HepG2 (cell line): ENCODE results near the gene MED12. TPM values are rescaled to one million over a fixed set of nuclear protein-coding genes. Genes with fewer than 3 reads are reported as not detected.

ENCODE experiments used
- ATAC-seq: fragments of 200-7000 bp; cut with Tn5 transposase; 3 replicates; pipeline ENCODE4 v1.9.1; 2020; ENCODE audit warnings: mild to moderate bottlenecking, moderate library complexity
- BruUV-seq: library from RNA; stranded (reverse); fragments of 400-500 nt; replicated peaks from 2 replicates; lab custom pipeline; 2021; lab: Mats Ljungman, UMichigan
- CTCF ChIA-PET: fragments of 300-600 bp; formaldehyde crosslinking; extraction: SDS; loops from one replicate; lab custom pipeline; 2021; ENCODE audit warnings: low total read pairs, inconsistent platforms, low intra/inter-chr PET ratio; lab: Yijun Ruan, JAX
- POLR2A ChIA-PET: fragments of 350-600 bp; sonication (Branson Sonifier 250); formaldehyde crosslinking; loops from one replicate; lab custom pipeline; 2020; ENCODE audit warnings: antibody characterized with exemption, inconsistent platforms; lab: Yijun Ruan, JAX
- DNase-seq: peaks from one replicate; pipeline ENCODE4 v3.0.0-alpha.2; 2015; ENCODE audit warnings: low spot score
- FAIRE-seq: peaks from 3 replicates; lab custom pipeline; 2011; peaks lifted over from hg19 to GRCh38; lab: Jason Lieb, UNC
- H2AFZ ChIP-seq: one replicate; pipeline ENCODE4 v1.6.1; 2011; ENCODE audit warnings: low read length, inconsistent platforms
- H3K27ac ChIP-seq: fragments of 300-600 bp; 3 replicates; pipeline ENCODE4 v1.8.0; 2011; ENCODE audit warnings: mixed run types, mild to moderate bottlenecking, mixed read lengths, low read length, inconsistent platforms; ENCODE audit not compliant: insufficient read depth; ENCODE audit errors: extremely low read length
- H3K27me3 ChIP-seq, 2 experiments: fragments of 200-600 bp in 1 of 2; 2 replicates in 1 of 2; 3 replicates in 1 of 2; pipeline versions ENCODE4 v1.6.0 to v1.8.0; 2011; ENCODE audit warnings: low read length in 2 of 2, mild to moderate bottlenecking in 2 of 2, moderate library complexity in 2 of 2, inconsistent platforms in 1 of 2; ENCODE audit not compliant: insufficient read depth in 2 of 2, control insufficient read depth in 1 of 2
- H3K36me3 ChIP-seq, 2 experiments: fragments of 200-600 bp in 1 of 2; replicated peaks in 1 of 2; 2 replicates in 1 of 2; 3 replicates in 1 of 2; pipeline versions ENCODE4 v1.5.1 to v1.8.0; 2011; ENCODE audit warnings: low read length in 2 of 2, inconsistent platforms in 1 of 2; ENCODE audit not compliant: insufficient read depth in 2 of 2, control insufficient read depth in 1 of 2
- H3K4me1 ChIP-seq: 2 replicates; pipeline ENCODE4 v1.5.1; 2012; ENCODE audit warnings: low read length, inconsistent platforms; ENCODE audit not compliant: insufficient read depth
- H3K4me2 ChIP-seq: 2 replicates; pipeline ENCODE4 v1.6.0; 2011; ENCODE audit warnings: low read depth, low read length, inconsistent platforms
- H3K4me3 ChIP-seq, 3 experiments: fragments of 200-600 bp in 1 of 3; sonication (generic), shearing (Covaris generic) in 1 of 3; replicated peaks in 1 of 3; 2 replicates each; pipeline ENCODE4 v1.5.1; 2011 to 2016; ENCODE audit warnings: low read length in 3 of 3, inconsistent platforms in 2 of 3, low read depth in 2 of 3, mild to moderate bottlenecking in 2 of 3, control low read depth in 1 of 3, mixed read lengths in 1 of 3; ENCODE audit not compliant: insufficient read depth in 1 of 3
- H3K79me2 ChIP-seq: one replicate; pipeline ENCODE4 v1.6.1; 2011; ENCODE audit warnings: low read length, inconsistent platforms; ENCODE audit not compliant: insufficient read depth
- H3K9ac ChIP-seq: 2 replicates; pipeline ENCODE4 v1.6.0; 2011; ENCODE audit warnings: mild to moderate bottlenecking, low read depth, low read length, inconsistent platforms; ENCODE audit not compliant: insufficient read depth
- H3K9me3 ChIP-seq: 2 replicates; pipeline ENCODE4 v1.5.1; 2012; ENCODE audit warnings: mild to moderate bottlenecking, low read length
- H4K20me1 ChIP-seq: 2 replicates; pipeline ENCODE4 v1.6.0; 2011; ENCODE audit warnings: inconsistent platforms, mild to moderate bottlenecking, low read length, moderate library complexity; ENCODE audit not compliant: insufficient read depth
- CCDC6 ChIP-seq: sonication (generic); formaldehyde crosslinking; IDR thresholded peaks from 2 replicates; pipeline ENCODE4 v1.8.1; 2022; ENCODE audit warnings: mild to moderate bottlenecking, missing genetic modification reagents, moderate library complexity
- DNMT3B ChIP-seq: conservative IDR thresholded peaks from 2 replicates; pipeline ENCODE4 v1.6.1; 2016; ENCODE audit warnings: missing biosample characterization, control low read depth
- FOXK2 ChIP-seq: fragments of 450-650 bp; IDR thresholded peaks from 2 replicates; pipeline ENCODE4 v1.6.1; 2016
- GATAD2A ChIP-seq: IDR thresholded peaks from 2 replicates; pipeline ENCODE4 v1.6.1; 2016
- KDM6A ChIP-seq: IDR thresholded peaks from 2 replicates; pipeline ENCODE4 v1.6.1; 2016; ENCODE audit warnings: low read depth
- NCOA1 ChIP-seq: sonication (generic); formaldehyde crosslinking; IDR thresholded peaks from 2 replicates; pipeline ENCODE4 v1.9.0; 2021; ENCODE audit warnings: missing genetic modification reagents
- NFRKB ChIP-seq: fragments of 450-650 bp; IDR thresholded peaks from 2 replicates; pipeline ENCODE4 v1.6.1; 2017
- RARA ChIP-seq: IDR thresholded peaks from 2 replicates; pipeline ENCODE4 v1.6.1; 2016; ENCODE audit warnings: missing genetic modification reagents, missing compliant biosample characterization
- ZKSCAN5 ChIP-seq: sonication (generic); formaldehyde crosslinking; IDR thresholded peaks from 2 replicates; pipeline ENCODE4 v1.5.1; 2020; ENCODE audit warnings: mild to moderate bottlenecking, missing genetic modification reagents
- WGBS: methylation state at CpG from one replicate; pipeline ENCODE4 v1.1.6; 2017; ENCODE audit warnings: low lambda C conversion rate; 5-methylcytosine and 5-hydroxymethylcytosine counted together
- in situ Hi-C: cut with HindIII; loops from 2 replicates; pipeline ENCODE4 v1.10.0; 2017; ENCODE audit warnings: low pct_unique_long_range_greater_than_20kb; ENCODE audit not compliant: extremely low pct_ligation_motif_present
- intact Hi-C: fragments of 100-400 bp; cut with micrococcal nuclease; formaldehyde crosslinking; loops from one replicate; pipeline ENCODE4 v1.10.0; 2022; ENCODE audit not compliant: unreplicated experiment
- polyA plus RNA-seq, 8 experiments: library from polyadenylated mRNA; depleted of rRNA in 3 of 8; stranded (reverse) in 7 of 8; unstranded in 1 of 8; fragments of >200 nt; fragmentation: Illumina TruSeq in 4 of 8; extraction: Trizol in 4 of 8; gene quantifications; 2 replicates each; pipeline versions ENCODE4 v1.2.1 to v1.2.3, GENCODE V29; 2011 to 2016; ENCODE audit warnings: low read depth in 4 of 8, missing spikeins in 1 of 8, mixed read lengths in 1 of 8; ENCODE audit not compliant: insufficient read depth in 1 of 8
- total RNA-seq, 5 experiments: library from RNA; depleted of rRNA; stranded (reverse); fragments of >200 nt; fragmentation: Illumina TruSeq; extraction: Trizol; gene quantifications; 2 replicates each; pipeline ENCODE4 v1.2.3, GENCODE V29; 2016; ENCODE audit warnings: low read depth in 1 of 5
- TF ChIP-seq, protein P1 (sequence below): sonication (generic); formaldehyde crosslinking; IDR thresholded peaks from 2 replicates; pipeline ENCODE4 v1.9.0; 2021; ENCODE audit warnings: missing genetic modification reagents, borderline replicate concordance
- TF ChIP-seq, protein P2 (sequence below): IDR thresholded peaks from 2 replicates; pipeline ENCODE4 v1.6.1; 2016; ENCODE audit warnings: missing biosample characterization, missing genetic modification reagents, low read depth
- TF ChIP-seq, protein P3 (sequence below): sonication (generic); formaldehyde crosslinking; IDR thresholded peaks from 2 replicates; pipeline ENCODE4 v1.4.0; 2020; ENCODE audit warnings: mild to moderate bottlenecking, missing genetic modification reagents

MED12 gene
- total and polyA plus RNA-seq, 2 of the 13 experiments (the other 11 are each of a cell fraction or from before 2014, with no cell fraction given), result 9.4 to 15.0 TPM

DNA sequence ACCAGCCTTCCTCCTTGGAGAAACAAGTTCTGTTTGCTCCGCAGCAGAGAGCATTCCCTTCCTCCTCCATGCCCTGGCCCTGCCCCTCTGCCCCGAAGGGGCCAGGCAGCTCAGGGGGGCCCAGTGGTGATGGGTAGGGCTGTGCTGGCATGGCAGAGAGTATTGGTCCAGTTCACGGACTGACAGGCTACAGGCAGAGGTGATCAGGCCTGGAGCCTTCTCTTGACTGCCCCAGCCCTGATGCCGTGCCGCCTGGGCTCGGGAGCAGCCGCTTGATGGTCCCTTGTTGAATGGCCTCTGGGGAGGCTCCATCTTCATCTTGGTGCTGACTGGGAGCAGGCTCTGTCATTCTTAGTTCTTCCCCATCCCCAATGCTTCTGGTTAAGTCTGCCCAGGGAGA is 35.8 kb downstream of the MED12 start (continued):
- TF ChIP-seq, protein P1, sequence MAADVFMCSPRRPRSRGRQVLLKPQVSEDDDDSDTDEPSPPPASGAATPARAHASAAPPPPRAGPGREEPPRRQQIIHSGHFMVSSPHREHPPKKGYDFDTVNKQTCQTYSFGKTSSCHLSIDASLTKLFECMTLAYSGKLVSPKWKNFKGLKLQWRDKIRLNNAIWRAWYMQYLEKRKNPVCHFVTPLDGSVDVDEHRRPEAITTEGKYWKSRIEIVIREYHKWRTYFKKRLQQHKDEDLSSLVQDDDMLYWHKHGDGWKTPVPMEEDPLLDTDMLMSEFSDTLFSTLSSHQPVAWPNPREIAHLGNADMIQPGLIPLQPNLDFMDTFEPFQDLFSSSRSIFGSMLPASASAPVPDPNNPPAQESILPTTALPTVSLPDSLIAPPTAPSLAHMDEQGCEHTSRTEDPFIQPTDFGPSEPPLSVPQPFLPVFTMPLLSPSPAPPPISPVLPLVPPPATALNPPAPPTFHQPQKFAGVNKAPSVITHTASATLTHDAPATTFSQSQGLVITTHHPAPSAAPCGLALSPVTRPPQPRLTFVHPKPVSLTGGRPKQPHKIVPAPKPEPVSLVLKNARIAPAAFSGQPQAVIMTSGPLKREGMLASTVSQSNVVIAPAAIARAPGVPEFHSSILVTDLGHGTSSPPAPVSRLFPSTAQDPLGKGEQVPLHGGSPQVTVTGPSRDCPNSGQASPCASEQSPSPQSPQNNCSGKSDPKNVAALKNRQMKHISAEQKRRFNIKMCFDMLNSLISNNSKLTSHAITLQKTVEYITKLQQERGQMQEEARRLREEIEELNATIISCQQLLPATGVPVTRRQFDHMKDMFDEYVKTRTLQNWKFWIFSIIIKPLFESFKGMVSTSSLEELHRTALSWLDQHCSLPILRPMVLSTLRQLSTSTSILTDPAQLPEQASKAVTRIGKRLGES, result no peak
- TF ChIP-seq NFRKB (no peak), KDM6A (no peak), ZKSCAN5 (CRISPR knock-in tag) (no peak), RARA (CRISPR knock-in tag) (no peak), DNMT3B (no peak)
- TF ChIP-seq, protein P2, sequence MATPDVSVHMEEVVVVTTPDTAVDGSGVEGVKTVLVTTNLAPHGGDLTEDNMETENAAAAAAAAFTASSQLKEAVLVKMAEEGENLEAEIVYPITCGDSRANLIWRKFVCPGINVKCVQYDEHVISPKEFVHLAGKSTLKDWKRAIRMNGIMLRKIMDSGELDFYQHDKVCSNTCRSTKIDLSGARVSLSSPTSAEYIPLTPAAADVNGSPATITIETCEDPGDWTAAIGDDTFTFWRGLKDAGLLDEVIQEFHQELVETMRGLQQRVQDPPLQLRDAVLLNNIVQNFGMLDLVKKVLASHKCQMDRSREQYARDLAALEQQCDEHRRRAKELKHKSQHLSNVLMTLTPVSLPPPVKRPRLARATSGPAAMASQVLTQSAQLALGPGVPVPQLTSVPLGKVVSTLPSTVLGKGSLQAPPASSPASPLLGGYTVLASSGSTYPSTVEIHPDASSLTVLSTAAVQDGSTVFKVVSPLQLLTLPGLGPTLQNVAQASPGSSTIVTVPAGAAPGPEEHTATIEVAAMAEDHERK (CRISPR knock-in tag), result no peak
- TF ChIP-seq, protein P3, sequence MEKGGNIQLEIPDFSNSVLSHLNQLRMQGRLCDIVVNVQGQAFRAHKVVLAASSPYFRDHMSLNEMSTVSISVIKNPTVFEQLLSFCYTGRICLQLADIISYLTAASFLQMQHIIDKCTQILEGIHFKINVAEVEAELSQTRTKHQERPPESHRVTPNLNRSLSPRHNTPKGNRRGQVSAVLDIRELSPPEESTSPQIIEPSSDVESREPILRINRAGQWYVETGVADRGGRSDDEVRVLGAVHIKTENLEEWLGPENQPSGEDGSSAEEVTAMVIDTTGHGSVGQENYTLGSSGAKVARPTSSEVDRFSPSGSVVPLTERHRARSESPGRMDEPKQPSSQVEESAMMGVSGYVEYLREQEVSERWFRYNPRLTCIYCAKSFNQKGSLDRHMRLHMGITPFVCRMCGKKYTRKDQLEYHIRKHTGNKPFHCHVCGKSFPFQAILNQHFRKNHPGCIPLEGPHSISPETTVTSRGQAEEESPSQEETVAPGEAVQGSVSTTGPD, result no peak

DNA sequence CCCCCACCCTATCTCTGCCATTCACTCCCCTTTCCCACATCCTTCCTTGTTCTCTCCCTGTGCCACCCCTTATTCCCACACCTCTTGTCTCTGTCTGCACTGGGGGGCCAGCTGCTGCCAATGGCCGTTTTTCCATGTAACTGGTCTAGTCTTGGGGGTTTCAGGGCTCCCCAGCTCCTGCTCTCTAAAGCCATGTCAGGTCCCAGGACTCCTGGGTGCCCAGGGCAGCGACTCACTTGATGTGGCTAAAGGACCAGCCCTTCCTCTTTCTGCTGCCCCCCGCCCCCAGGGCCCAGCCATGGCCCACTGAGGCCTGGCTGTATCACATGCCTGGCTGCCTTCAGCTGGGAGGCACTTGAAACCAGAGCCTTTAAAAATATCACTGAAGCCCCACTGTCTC is 36.2 kb downstream of the MED12 start:
- no TSS peak for BruUV-seq
- Histone ChIP-seq H3K79me2 (no peaks in the 10 kb centered on the region), H3K4me3 (no peak overlapping the region), H3K27me3 (no peaks in the 10 kb centered on the region; a peak in 2 of 5 replicates), H3K9me3 (no peaks in the 10 kb centered on the region), H3K4me1 (0 out of 2 replicates have a peak, but pooled peaks cover 6% of the 10 kb centered on the region), H3K36me3 (no peaks in the 10 kb centered on the region), H3K9ac (no peak overlapping the region), H3K4me2 (no peak overlapping the region), H2AFZ (no peak overlapping the region), H4K20me1 (no peaks in the 10 kb centered on the region), H3K27ac (no peak overlapping the region)
- ChIA-PET POLR2A (no interaction called here), CTCF (no interaction called here)
- no peak for TF ChIP-seq NCOA1 (CRISPR knock-in tag)
- TF ChIP-seq GATAD2A, result no peak
- TF ChIP-seq CCDC6 (CRISPR knock-in tag), result no peak
- no peak for TF ChIP-seq FOXK2
- in situ Hi-C loops, result no loop called here
- FAIRE-seq (no peak), DNase-seq (no peak), ATAC-seq (no peak)
- intact Hi-C loops, result loop anchor here (5.0 kb wide), 1 partner anchor 478 kb away; no protein-coding TSS in a partner anchor
- 0% methylated on average over 1 of the region's 3 CpGs for WGBS
